HG03064 (cell line): ENCODE results near the gene SMIM1.

Source experiments
- ATAC-seq: cut with Tn5 transposase; IDR thresholded peaks from one replicate; pipeline ENCODE4 v1.9.1; 2021; ENCODE audit warnings: low read depth; ENCODE audit not compliant: unreplicated experiment

The SMIM1 gene

DNA sequence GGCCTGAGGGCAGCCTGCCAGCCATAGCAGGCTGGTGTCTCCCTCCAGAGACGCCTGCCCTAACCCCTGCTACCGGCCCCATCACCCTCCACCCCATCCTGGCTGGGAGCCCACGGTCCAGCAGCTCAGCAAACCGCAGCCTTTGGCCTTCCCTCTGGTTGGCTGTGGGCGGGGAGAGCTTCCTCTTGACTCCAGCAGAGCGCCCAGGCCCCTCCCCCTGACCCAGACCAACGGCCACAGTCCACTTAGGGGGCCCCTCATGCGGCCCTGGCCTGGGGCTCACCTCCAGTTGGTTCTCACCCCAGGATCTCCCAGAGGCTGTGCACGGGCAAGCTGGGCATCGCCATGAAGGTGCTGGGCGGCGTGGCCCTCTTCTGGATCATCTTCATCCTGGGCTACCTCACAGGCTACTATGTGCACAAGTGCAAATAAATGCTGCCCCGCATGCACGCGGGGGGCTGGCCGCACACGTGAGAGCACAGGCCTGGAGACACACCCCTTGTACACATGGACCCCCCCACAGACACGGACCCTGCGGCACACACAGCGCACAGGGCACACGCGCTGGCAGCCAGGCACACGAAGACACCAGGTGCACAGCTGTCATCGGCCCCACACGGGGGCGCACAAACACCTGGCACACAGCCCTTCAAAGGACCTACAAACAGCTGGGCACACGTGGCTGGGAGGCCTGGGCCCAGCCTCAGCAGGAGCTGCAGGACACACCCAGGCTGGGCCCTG lies 3.1 kb downstream of the SMIM1 start:
- ATAC-seq: no peak

DNA sequence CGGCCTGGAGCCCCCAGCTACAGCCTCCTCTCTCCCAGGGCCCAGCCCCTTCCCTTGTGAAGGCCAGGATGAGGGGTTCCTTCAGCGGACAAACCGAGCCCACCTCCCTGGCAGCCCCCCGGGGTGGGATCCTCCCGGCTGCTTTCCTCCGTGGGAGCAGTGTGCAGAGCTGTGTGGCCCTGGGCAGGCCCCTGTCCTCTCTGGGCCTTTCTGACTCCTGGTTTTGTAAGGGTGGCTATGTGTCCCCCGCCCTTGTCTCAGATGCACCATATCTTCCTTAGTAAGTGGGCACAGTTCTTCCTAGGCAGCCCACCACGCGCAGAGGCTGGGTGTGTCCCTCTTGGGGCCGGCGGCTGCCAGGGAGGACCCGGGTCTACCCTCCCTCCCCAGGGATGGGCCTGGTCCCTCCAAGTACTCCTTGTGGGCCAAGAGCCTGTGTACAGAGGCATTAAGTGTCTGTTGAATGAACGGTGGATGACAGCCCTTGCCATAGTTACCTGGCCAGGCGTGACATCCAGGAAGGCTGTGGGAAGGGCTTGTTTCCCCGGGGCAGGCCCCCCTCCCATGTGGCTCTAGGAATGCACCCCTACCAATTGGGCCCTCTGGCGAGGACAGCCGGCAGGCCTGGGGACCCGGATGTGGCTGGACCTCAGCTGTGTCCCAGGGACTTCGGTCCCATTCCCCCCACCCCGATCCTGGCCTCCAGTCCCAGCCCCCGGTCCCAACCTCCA lies 3.8 kb downstream of the SMIM1 start:
- no peak for ATAC-seq

DNA sequence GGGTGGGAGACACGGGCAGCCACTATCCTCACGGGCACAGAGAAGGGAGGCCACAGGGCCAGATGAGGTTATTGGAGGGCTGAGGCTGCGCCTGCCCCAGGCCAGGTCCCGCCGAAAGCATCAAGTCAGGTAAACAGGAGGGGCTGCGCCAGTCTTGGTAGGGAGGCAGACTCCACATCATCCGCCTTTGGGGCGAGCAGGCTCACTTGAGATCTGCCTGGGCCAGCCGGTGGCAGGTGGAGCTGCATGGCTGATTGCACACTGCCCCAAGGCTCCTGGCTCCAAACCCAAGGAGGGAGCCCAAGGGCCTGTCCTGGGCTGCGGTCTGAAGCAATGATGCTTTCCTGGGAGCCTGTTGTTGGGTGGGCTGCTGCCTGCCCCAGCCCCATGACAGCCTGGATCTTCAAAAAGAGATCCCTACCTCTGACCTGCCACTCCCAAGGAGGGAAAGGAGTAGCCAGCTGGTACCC lies 4.6 kb downstream of the SMIM1 start:
- ATAC-seq: no peak

GRCh38 chr1:3777647-3778589 lies 5.4 kb downstream of the SMIM1 start:
- no peak for ATAC-seq

DNA sequence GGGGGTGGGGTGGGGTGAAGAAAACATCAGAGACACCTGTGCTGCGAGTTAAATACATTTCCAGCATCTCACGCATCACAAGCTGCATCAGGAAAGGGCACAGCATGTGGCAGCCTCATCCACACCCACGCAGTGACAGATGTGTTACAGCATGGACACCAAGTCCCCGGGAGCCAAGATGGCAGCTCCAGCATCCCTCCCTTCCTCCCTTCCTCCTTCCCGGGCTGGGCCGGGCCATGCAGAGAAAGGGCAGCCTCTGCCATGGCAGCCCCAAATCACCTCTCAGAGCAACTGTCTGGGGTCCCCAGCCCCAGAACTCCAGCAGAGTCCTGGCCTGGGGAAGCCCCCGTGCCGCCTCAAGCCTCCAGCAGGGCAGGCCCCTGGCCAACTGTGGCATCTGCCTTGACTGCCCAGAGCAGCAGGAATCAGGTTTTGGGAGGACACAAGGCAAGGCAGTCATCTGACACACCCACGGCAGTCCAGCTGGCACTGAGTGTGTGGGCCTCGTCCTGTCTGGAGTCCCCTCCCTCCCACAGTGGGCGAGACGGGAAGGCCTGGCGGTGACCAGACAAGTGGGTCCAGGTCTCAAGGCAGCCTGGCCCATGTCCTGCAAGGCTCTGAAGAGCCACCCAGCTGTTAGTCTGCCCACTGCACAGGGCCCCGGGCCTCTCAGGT lies 6.2 kb downstream of the SMIM1 start:
- ATAC-seq: no peak

GRCh38 chr1:3779265-3779911 lies 6.8 kb downstream of the SMIM1 start:
- no peak for ATAC-seq

GRCh38 chr1:3779912-3780416 lies 7.4 kb downstream of the SMIM1 start:
- no peak for ATAC-seq

DNA sequence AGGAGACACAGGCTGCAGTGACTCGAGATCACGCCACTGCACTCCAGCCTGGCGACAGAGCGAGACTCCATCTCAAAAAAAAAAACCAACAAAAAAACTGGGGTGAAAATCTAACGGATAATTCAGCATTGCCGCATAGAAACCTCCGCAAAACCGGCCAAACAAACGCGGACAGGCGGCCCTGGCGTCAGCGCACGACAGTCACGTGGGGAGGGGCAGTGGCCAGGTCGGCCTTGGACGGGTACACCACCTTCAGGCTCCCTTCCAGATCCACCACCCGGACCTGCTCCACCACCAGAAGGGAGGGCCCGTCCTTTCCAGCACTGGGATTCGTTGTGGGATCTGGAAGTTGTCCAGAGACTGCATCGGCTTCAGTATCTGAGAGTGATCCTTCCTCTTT lies 8.4 kb downstream of the SMIM1 start:
- no peak for ATAC-seq

- no peak for ATAC-seq
Observed at GRCh38 chr1:3783651-3784474, 11.3 kb downstream of the SMIM1 start.

- ATAC-seq: no peak
Observed at GRCh38 chr1:3785045-3785444, 12.5 kb downstream of the SMIM1 start.

DNA sequence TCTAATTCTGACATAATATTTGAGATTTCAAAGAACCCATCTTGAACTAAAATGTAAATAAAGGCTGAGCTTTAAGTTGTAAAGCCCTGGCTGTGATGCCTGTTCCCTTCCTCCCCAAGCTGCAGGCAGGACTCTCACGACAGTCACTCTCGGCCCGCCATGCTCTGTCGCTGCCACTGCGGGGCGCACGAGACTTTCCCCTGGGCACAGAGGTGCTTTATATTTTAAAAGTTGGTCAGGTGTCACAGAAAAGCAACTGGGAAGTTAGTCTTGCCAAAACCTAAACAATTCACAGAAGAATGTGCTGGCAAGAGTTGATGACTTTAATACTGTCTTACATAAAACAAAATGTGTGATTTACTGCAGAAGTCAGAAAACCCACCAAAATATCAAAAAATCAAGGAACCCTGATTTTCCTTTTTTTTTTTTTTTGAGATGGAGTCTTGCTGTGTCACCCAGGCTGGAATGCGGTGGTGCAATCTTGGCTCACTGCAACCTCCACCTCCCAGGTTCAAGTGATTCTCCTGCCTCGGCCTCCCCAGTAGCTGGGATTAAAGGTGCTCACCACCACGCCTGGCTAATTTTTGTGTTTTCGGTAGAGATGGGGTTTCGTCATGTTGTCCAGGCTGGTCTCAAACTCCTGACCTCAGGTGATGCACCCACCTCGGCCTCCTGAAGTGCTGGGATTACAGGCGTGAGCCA lies 13.1 kb downstream of the SMIM1 start:
- no peak for ATAC-seq

- no peak for ATAC-seq
Observed at GRCh38 chr1:3786468-3787348, 14.2 kb downstream of the SMIM1 start.

DNA sequence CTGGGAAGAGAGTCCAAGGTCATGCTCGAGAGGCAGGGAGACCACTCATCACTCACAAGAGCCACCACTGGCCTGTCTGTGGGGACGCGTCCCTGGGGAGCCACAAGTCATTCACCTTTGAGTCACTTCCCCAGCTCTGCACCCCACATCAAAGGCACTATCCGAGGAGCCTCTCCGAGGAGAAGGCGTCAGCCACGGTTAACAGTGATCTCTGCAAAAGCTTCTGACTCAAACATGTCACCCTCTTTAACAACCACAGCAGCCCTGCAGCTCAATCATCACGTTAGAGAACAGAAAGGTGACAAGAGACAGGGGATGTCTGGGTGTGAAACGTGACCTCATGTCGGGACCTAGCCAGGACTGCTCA lies 14.8 kb downstream of the SMIM1 start:
- ATAC-seq: no peak

GRCh38 chr1:3787745-3788605 lies 15.4 kb downstream of the SMIM1 start:
- ATAC-seq: no peak

- ATAC-seq: no peak
Observed at GRCh38 chr1:3788756-3789420, 16.3 kb downstream of the SMIM1 start.
